Measurements from ENCODE around the gene DNAAF6. TPM values are rescaled to one million over a fixed set of nuclear protein-coding genes. Genes with fewer than 3 reads are reported as not detected.

DNAAF6 gene
- total and polyA plus RNA-seq, 2 donors (not counting 3 experiments of a cell fraction or from before 2014, with no cell fraction given), result not detected

DNA sequence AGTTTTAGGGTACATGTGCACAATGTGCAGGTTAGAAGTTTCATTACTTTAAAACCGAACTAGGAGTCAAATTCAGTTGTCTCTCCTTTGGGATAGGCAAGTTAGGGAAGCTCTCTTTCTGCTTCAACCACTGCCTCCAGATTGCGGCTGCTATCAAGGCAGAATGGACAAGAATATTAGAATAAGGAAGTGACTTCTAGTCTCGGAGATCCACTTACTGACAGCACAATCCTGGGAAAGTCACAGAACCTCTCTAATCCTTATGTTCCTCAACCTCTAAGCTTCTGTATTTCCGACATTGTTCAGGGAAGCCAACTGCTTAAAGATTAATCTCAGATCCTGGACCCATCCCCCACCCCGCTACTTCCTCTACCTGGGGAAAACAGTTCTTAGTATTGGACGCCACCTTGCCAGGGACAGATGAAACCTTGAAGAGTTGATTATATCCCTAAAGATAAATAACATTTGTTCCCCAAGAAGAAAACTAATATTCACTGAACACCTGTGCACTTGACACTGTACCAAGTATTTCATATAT is 2.3 kb upstream of the DNAAF6 start:
- intact Hi-C loops (cut with micrococcal nuclease), result no loop called here
- no peaks in the 10 kb centered on the region for H3K27me3 ChIP-seq (ENCODE audit: control insufficient read depth in 2 of 2, insufficient read depth in 2 of 2, low read length in 2 of 2)
- peaks cover 6% of the 10 kb centered on the region for H3K4me1 ChIP-seq (ENCODE audit: control insufficient read depth, extremely low read depth, insufficient read depth, low read length)
- no peaks in the 10 kb centered on the region for H4K20me1 ChIP-seq (replicated peaks; ENCODE audit: control insufficient read depth, extremely low read depth, insufficient read depth, low read length)
- DNase-seq (ENCODE audit: low read depth, low spot score) (no peak), FAIRE-seq (no peak)
- H3K9ac ChIP-seq (replicated peaks; ENCODE audit: extremely low read depth, insufficient read depth, low read length), result no peak overlapping the region
- H3K79me2 ChIP-seq (ENCODE audit: control insufficient read depth, insufficient read depth, low read length), result no peaks in the 10 kb centered on the region
- H3K27ac ChIP-seq (ENCODE audit: insufficient read depth, low read depth, low read length), result no peak overlapping the region
- no peaks in the 10 kb centered on the region for H3K36me3 ChIP-seq (ENCODE audit: control insufficient read depth in 2 of 2, extremely low read depth in 1 of 2, insufficient read depth in 2 of 2, low read length in 2 of 2)
- no peak overlapping the region for H2AFZ ChIP-seq (ENCODE audit: low read depth, low read length)
- H3K4me2 ChIP-seq (ENCODE audit: insufficient read depth, low read length), result no peak overlapping the region
- H3K4me3 ChIP-seq (replicated peaks in 1 of 3; ENCODE audit: insufficient read depth in 1 of 3, low read depth in 1 of 3, low read length in 3 of 3), result no peak overlapping the region
- ChIA-PET POLR2A (no interaction called here), CTCF (no interaction called here)
- TF ChIP-seq EZH2 (IDR thresholded peaks at IDR 0.05; ENCODE audit: borderline replicate concordance, low read depth, low read length, severe bottlenecking) (no peak), FOS (IDR thresholded peaks at IDR 0.05; ENCODE audit: borderline replicate concordance, insufficient read depth, low read length) (no peak), POLR2AphosphoS5 (IDR thresholded peaks at IDR 0.05; ENCODE audit: insufficient read depth, low read depth, low read length) (no peak), MYC (IDR thresholded peaks at IDR 0.05; ENCODE audit: low read depth, low read length) (no peak), POLR2A (IDR thresholded peaks at IDR 0.05; ENCODE audit: low read depth, low read length) (no peak), JUN (IDR thresholded peaks at IDR 0.05; ENCODE audit: borderline replicate concordance, insufficient read depth, insufficient read length, low read depth) (no peak)
- TF ChIP-seq, protein P1, sequence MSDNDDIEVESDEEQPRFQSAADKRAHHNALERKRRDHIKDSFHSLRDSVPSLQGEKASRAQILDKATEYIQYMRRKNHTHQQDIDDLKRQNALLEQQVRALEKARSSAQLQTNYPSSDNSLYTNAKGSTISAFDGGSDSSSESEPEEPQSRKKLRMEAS (IDR thresholded peaks at IDR 0.05; ENCODE audit: insufficient read depth, insufficient read length), result no peak
- TF ChIP-seq, protein P2, sequence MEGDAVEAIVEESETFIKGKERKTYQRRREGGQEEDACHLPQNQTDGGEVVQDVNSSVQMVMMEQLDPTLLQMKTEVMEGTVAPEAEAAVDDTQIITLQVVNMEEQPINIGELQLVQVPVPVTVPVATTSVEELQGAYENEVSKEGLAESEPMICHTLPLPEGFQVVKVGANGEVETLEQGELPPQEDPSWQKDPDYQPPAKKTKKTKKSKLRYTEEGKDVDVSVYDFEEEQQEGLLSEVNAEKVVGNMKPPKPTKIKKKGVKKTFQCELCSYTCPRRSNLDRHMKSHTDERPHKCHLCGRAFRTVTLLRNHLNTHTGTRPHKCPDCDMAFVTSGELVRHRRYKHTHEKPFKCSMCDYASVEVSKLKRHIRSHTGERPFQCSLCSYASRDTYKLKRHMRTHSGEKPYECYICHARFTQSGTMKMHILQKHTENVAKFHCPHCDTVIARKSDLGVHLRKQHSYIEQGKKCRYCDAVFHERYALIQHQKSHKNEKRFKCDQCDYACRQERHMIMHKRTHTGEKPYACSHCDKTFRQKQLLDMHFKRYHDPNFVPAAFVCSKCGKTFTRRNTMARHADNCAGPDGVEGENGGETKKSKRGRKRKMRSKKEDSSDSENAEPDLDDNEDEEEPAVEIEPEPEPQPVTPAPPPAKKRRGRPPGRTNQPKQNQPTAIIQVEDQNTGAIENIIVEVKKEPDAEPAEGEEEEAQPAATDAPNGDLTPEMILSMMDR (IDR thresholded peaks at IDR 0.05; ENCODE audit: extremely low read depth in 1 of 2, insufficient read depth in 1 of 2, low read depth in 1 of 2, low read length in 2 of 2), result no peak
- no peaks in the 10 kb centered on the region for H3K9me1 ChIP-seq (replicated peaks; ENCODE audit: control insufficient read depth, extremely low read depth, insufficient read depth, low read length)
- BruUV-seq (replicated peaks), result no TSS peak
- dilution Hi-C loops (cut with MboI; ENCODE audit: extremely low pct_ligation_motif_present, low sequenced_read_pairs), result no loop called here
- H3K9me3 ChIP-seq (replicated peaks; ENCODE audit: control insufficient read depth, insufficient read depth, low read length), result no peaks in the 10 kb centered on the region

Measured in endothelial cell of umbilical vein (primary cell).